ENCODE measurements around the gene RBM18. TPM values are rescaled to one million over a fixed set of nuclear protein-coding genes. Genes with fewer than 3 reads are reported as not detected.
A peak's percentile ranks its signal among the peaks of the same experiment; 100 is the strongest.

Gene RBM18
- total and polyA plus RNA-seq, 2 donors (not counting 1 experiment from before 2014, with no cell fraction given), result 11.2 to 25.1 TPM

- Histone ChIP-seq H3K79me2 (ENCODE audit: control insufficient read depth, insufficient read depth, low read length) (no peaks in the 10 kb centered on the region), H3K9ac (ENCODE audit: insufficient read depth, low read length) (no peak overlapping the region), H3K9me3 (ENCODE audit: control insufficient read depth, insufficient read depth, low read depth, low read length) (no peaks in the 10 kb centered on the region), H4K20me1 (ENCODE audit: control insufficient read depth, extremely low read depth, insufficient read depth, low read length) (no peaks in the 10 kb centered on the region), H3K4me1 (ENCODE audit: control insufficient read depth, extremely low read depth, insufficient read depth, low read length) (peaks cover 13% of the 10 kb centered on the region), H3K27me3 (ENCODE audit: control insufficient read depth, insufficient read depth, low read length) (peaks cover 30% of the 10 kb centered on the region), H2AFZ (ENCODE audit: low read length) (no peak overlapping the region), H3K27ac (ENCODE audit: insufficient read depth, low read length) (no peak overlapping the region), H3K4me2 (ENCODE audit: extremely low read depth, insufficient read depth, low read length) (no peak overlapping the region), H3K36me3 (ENCODE audit: control insufficient read depth, insufficient read depth, low read length) (no peaks in the 10 kb centered on the region), H3K4me3 (replicated peaks in 1 of 4; ENCODE audit: control extremely low read depth in 1 of 4, insufficient read depth in 1 of 4, low read depth in 3 of 4, low read length in 4 of 4) (no peak overlapping the region)
- TF ChIP-seq CTCF (conservative IDR thresholded peaks at IDR 0.05 in 1 of 2, IDR thresholded peaks at IDR 0.05 in 1 of 2; ENCODE audit: low read depth in 1 of 2, low read length in 2 of 2) (no peak), EZH2 (IDR thresholded peaks at IDR 0.05; ENCODE audit: low read length, missing control alignments) (no peak)
- DNase-seq (ENCODE audit: low read depth in 2 of 2), result no peak
These were observed 55.2 kb downstream of the RBM18 start for GRCh38 chr9:122209451-122209850.

GRCh38 chr9:122207096-122207495 is 57.5 kb downstream of the RBM18 start:
- Histone ChIP-seq H3K9me3 (ENCODE audit: control insufficient read depth, insufficient read depth, low read depth, low read length) (no peaks in the 10 kb centered on the region), H3K4me3 (replicated peaks in 1 of 4; ENCODE audit: control extremely low read depth in 1 of 4, insufficient read depth in 1 of 4, low read depth in 3 of 4, low read length in 4 of 4) (no peak overlapping the region), H3K4me2 (ENCODE audit: extremely low read depth, insufficient read depth, low read length) (no peak overlapping the region), H4K20me1 (ENCODE audit: control insufficient read depth, extremely low read depth, insufficient read depth, low read length) (no peaks in the 10 kb centered on the region), H3K36me3 (ENCODE audit: control insufficient read depth, insufficient read depth, low read length) (no peaks in the 10 kb centered on the region), H3K9ac (ENCODE audit: insufficient read depth, low read length) (no peak overlapping the region), H3K27me3 (ENCODE audit: control insufficient read depth, insufficient read depth, low read length) (peaks cover 11% of the 10 kb centered on the region), H3K4me1 (ENCODE audit: control insufficient read depth, extremely low read depth, insufficient read depth, low read length) (peaks cover 12% of the 10 kb centered on the region), H3K27ac (ENCODE audit: insufficient read depth, low read length) (no peak overlapping the region), H2AFZ (ENCODE audit: low read length) (no peak overlapping the region), H3K79me2 (ENCODE audit: control insufficient read depth, insufficient read depth, low read length) (no peaks in the 10 kb centered on the region)
- TF ChIP-seq CTCF (conservative IDR thresholded peaks at IDR 0.05 in 1 of 2, IDR thresholded peaks at IDR 0.05 in 1 of 2; ENCODE audit: low read depth in 1 of 2, low read length in 2 of 2) (no peak), EZH2 (IDR thresholded peaks at IDR 0.05; ENCODE audit: low read length, missing control alignments) (no peak)
- DNase-seq (ENCODE audit: low read depth in 2 of 2), result no peak

- DNase-seq (ENCODE audit: low read depth in 2 of 2), result peak; percentile 28 to 89
- Histone ChIP-seq H3K36me3 (ENCODE audit: control insufficient read depth, insufficient read depth, low read length) (no peaks in the 10 kb centered on the region), H3K79me2 (ENCODE audit: control insufficient read depth, insufficient read depth, low read length) (no peaks in the 10 kb centered on the region), H3K4me3 (replicated peaks in 1 of 4; ENCODE audit: control extremely low read depth in 1 of 4, insufficient read depth in 1 of 4, low read depth in 3 of 4, low read length in 4 of 4) (no peak overlapping the region), H4K20me1 (ENCODE audit: control insufficient read depth, extremely low read depth, insufficient read depth, low read length) (no peaks in the 10 kb centered on the region), H2AFZ (ENCODE audit: low read length) (no peak overlapping the region), H3K27me3 (ENCODE audit: control insufficient read depth, insufficient read depth, low read length) (peaks cover 4% of the 10 kb centered on the region), H3K4me1 (ENCODE audit: control insufficient read depth, extremely low read depth, insufficient read depth, low read length) (peaks cover 12% of the 10 kb centered on the region), H3K4me2 (ENCODE audit: extremely low read depth, insufficient read depth, low read length) (no peak overlapping the region), H3K9me3 (ENCODE audit: control insufficient read depth, insufficient read depth, low read depth, low read length) (no peaks in the 10 kb centered on the region), H3K27ac (ENCODE audit: insufficient read depth, low read length) (no peak overlapping the region), H3K9ac (ENCODE audit: insufficient read depth, low read length) (no peak overlapping the region)
- no peak for TF ChIP-seq CTCF (conservative IDR thresholded peaks at IDR 0.05 in 1 of 2, IDR thresholded peaks at IDR 0.05 in 1 of 2; ENCODE audit: low read depth in 1 of 2, low read length in 2 of 2)
- no peak for TF ChIP-seq EZH2 (IDR thresholded peaks at IDR 0.05; ENCODE audit: low read length, missing control alignments)
These were observed 58.3 kb downstream of the RBM18 start for GRCh38 chr9:122206118-122207046.
